Smooth muscle cell (in vitro differentiated cells): ENCODE results near the gene ZSWIM7. TPM values are rescaled to one million over a fixed set of nuclear protein-coding genes. Genes with fewer than 3 reads are reported as not detected.

Experiments used
- DNase-seq: peaks from one replicate; lab custom pipeline; 2025; ENCODE audit not compliant: unreplicated experiment; lab: John Stamatoyannopoulos, UW
- H2AFZ ChIP-seq: fragments of 200-600 bp; sonication (generic); 2 replicates; pipeline ENCODE4 v1.6.0; 2016; ENCODE audit warnings: antibody characterized with exemption, low read depth, mild to moderate bottlenecking
- H3F3A ChIP-seq: fragments of 200-600 bp; sonication (generic); 2 replicates; pipeline ENCODE4 v1.6.0; 2017; ENCODE audit warnings: antibody characterized with exemption, low read depth
- H3K27ac ChIP-seq: fragments of 200-600 bp; sonication (generic); 2 replicates; pipeline ENCODE4 v1.5.1; 2016; ENCODE audit warnings: low read depth, mild to moderate bottlenecking
- H3K27me3 ChIP-seq: fragments of 200-600 bp; sonication (generic); 2 replicates; pipeline ENCODE4 v1.6.1; 2016; ENCODE audit warnings: low read depth, mild to moderate bottlenecking
- H3K36me3 ChIP-seq: fragments of 200-600 bp; sonication (generic); 2 replicates; pipeline ENCODE4 v1.5.1; 2016; ENCODE audit warnings: low read depth
- H3K4me1 ChIP-seq: fragments of 200-600 bp; sonication (generic); 2 replicates; pipeline ENCODE4 v1.5.1; 2016; ENCODE audit warnings: low read depth
- H3K4me2 ChIP-seq: fragments of 200-600 bp; sonication (generic); 2 replicates; pipeline ENCODE4 v1.6.0; 2016; ENCODE audit warnings: mild to moderate bottlenecking
- H3K4me3 ChIP-seq: fragments of 200-600 bp; sonication (generic); 2 replicates; pipeline ENCODE4 v1.5.1; 2016; ENCODE audit warnings: mild to moderate bottlenecking
- H3K79me2 ChIP-seq: fragments of 200-600 bp; sonication (generic); 2 replicates; pipeline ENCODE4 v1.6.0; 2016; ENCODE audit warnings: low read depth, mild to moderate bottlenecking
- H3K9ac ChIP-seq: fragments of 200-600 bp; sonication (generic); 2 replicates; pipeline ENCODE4 v1.6.0; 2016; ENCODE audit warnings: low read depth
- H3K9me3 ChIP-seq: fragments of 200-600 bp; sonication (generic); replicated peaks from 2 replicates; pipeline ENCODE4 v1.5.1; 2016; ENCODE audit warnings: low read depth
- H4K20me1 ChIP-seq: fragments of 200-600 bp; sonication (generic); 2 replicates; pipeline ENCODE4 v1.6.0; 2016; ENCODE audit warnings: low read depth
- CTCF ChIP-seq: fragments of 200-600 bp; sonication (generic); IDR thresholded peaks from 2 replicates; pipeline ENCODE4 v1.5.1; 2017; ENCODE audit warnings: borderline replicate concordance, mild to moderate bottlenecking, antibody characterized with exemption; ENCODE audit not compliant: insufficient read depth, poor library complexity, severe bottlenecking
- WGBS: methylation state at CpG from one replicate; pipeline ENCODE4 v1.1.7; 2016; ENCODE audit warnings: low lambda C conversion rate; 5-methylcytosine and 5-hydroxymethylcytosine counted together
- polyA plus RNA-seq: library from polyadenylated mRNA; unstranded; fragments of >200 nt; fragmentation: Nextera tagmentation; extraction: Ambion mirVana; gene quantifications from 2 replicates; pipeline ENCODE4 v1.2.1, GENCODE V29; 2016
- total RNA-seq: library from RNA; depleted of rRNA; stranded (reverse); fragments of >200 nt; gene quantifications from 2 replicates; pipeline ENCODE4 v1.2.3, GENCODE V29; 2014

The ZSWIM7 gene
- total and polyA plus RNA-seq, 2 experiments from 2014 or later = 11.7 to 23.6 TPM

GRCh38 chr17:15963670-15964110, 35.8 kb downstream of the ZSWIM7 start:
- Histone ChIP-seq H3K27me3 (no peaks in the 10 kb centered on the region), H3K4me2 (no peak overlapping the region), H3K36me3 (no peaks in the 10 kb centered on the region), H3F3A (no peaks in the 10 kb centered on the region), H3K4me1 (peaks cover 11% of the 10 kb centered on the region), H2AFZ (no peak overlapping the region), H3K79me2 (peaks cover 8% of the 10 kb centered on the region), H3K4me3 (no peak overlapping the region), H3K27ac (no peak overlapping the region), H4K20me1 (peaks cover 30% of the 10 kb centered on the region), H3K9ac (no peak overlapping the region), H3K9me3 (no peaks in the 10 kb centered on the region)
- TF ChIP-seq CTCF = no peak
- no peak for DNase-seq
- 81% methylated on average over 4 of the region's 4 CpGs for WGBS

- no peaks in the 10 kb centered on the region for H3K9me3 ChIP-seq
These were observed 41.0 kb downstream of the ZSWIM7 start for GRCh38 chr17:15958484-15958854.

GRCh38 chr17:15957608-15958307, 41.7 kb downstream of the ZSWIM7 start:
- Histone ChIP-seq H3K4me2 (no peak overlapping the region), H3F3A (peaks cover 5% of the 10 kb centered on the region), H3K36me3 (no peaks in the 10 kb centered on the region), H3K4me1 (no peaks in the 10 kb centered on the region), H3K9ac (no peak overlapping the region), H2AFZ (no peak overlapping the region), H3K79me2 (peaks cover 8% of the 10 kb centered on the region), H3K27ac (no peak overlapping the region), H3K9me3 (no peaks in the 10 kb centered on the region), H4K20me1 (peaks cover 44% of the 10 kb centered on the region), H3K4me3 (no peak overlapping the region), H3K27me3 (no peaks in the 10 kb centered on the region)
- DNase-seq = no peak
- WGBS = 97% methylated on average over 18 of the region's 19 CpGs
- TF ChIP-seq CTCF = no peak

More at GRCh38 chr17:15958484-15958854, 41.0 kb downstream of the ZSWIM7 start:
- no peak overlapping the region for H3K4me3 ChIP-seq
- H2AFZ ChIP-seq = no peak overlapping the region
- WGBS = 91% methylated on average over 4 of the region's 4 CpGs
- peak overlapping the region; percentile 65 for H3K4me2 ChIP-seq
- H3K79me2 ChIP-seq = peaks cover 10% of the 10 kb centered on the region
- peaks cover 5% of the 10 kb centered on the region for H3F3A ChIP-seq
- no peak for DNase-seq
- peak overlapping the region; percentile 92 for H3K27ac ChIP-seq
- TF ChIP-seq CTCF = no peak
- H3K9ac ChIP-seq = peak overlapping the region; percentile 65
- no peaks in the 10 kb centered on the region for H3K27me3 ChIP-seq
- no peaks in the 10 kb centered on the region for H3K4me1 ChIP-seq
- H4K20me1 ChIP-seq = peaks cover 42% of the 10 kb centered on the region
- no peaks in the 10 kb centered on the region for H3K36me3 ChIP-seq

- Histone ChIP-seq H3K36me3 (no peaks in the 10 kb centered on the region), H3K27me3 (no peaks in the 10 kb centered on the region), H3K4me3 (no peak overlapping the region), H3K9me3 (no peaks in the 10 kb centered on the region), H3K79me2 (peaks cover 5% of the 10 kb centered on the region), H3K4me2 (no peak overlapping the region), H4K20me1 (peaks cover 49% of the 10 kb centered on the region), H3K9ac (no peak overlapping the region), H2AFZ (no peak overlapping the region), H3F3A (peaks cover 5% of the 10 kb centered on the region), H3K4me1 (no peaks in the 10 kb centered on the region), H3K27ac (no peak overlapping the region)
- no peak for DNase-seq
- 83% methylated on average over 6 of the region's 6 CpGs for WGBS
- no peak for TF ChIP-seq CTCF
These were observed 42.3 kb downstream of the ZSWIM7 start for GRCh38 chr17:15957206-15957605.
